Stimulated activated CD8-positive, alpha-beta memory T cell treated with anti-CD3 and anti-CD28 coated beads, Interleukin-4, amount 100 ng/mL, for 48 hours (primary cell): ENCODE results near the gene SNAP91.
"Not testable (repeated sequence)": the region's sequence is repeated elsewhere in the genome, so short reads cannot be mapped to it uniquely, and the experiment has no call there.

Experiments
- DNase-seq: peaks from one replicate; pipeline ENCODE4 v3.0.0-alpha.2; 2020

The SNAP91 gene

GRCh38 chr6:83629908-83630307 is 79.0 kb downstream of the SNAP91 start:
- not testable (repeated sequence) for DNase-seq

GRCh38 chr6:83615025-83615999 is 93.6 kb downstream of the SNAP91 start:
- DNase-seq: no peak

- DNase-seq: no peak
Observed at GRCh38 chr6:83613378-83613777, 95.5 kb downstream of the SNAP91 start.

- no peak for DNase-seq
Observed at GRCh38 chr6:83609248-83609647, 99.7 kb downstream of the SNAP91 start.

- no peak for DNase-seq
Observed at GRCh38 chr6:83605517-83605916, 103.4 kb downstream of the SNAP91 start.

- DNase-seq: no peak
Observed at GRCh38 chr6:83603551-83603950, 105.3 kb downstream of the SNAP91 start.

- DNase-seq: no peak
Observed at GRCh38 chr6:83601119-83601518, 107.8 kb downstream of the SNAP91 start.

- DNase-seq: no peak
Observed at GRCh38 chr6:83600459-83600858, 108.4 kb downstream of the SNAP91 start.

- no peak for DNase-seq
Observed at GRCh38 chr6:83597511-83597910, 111.4 kb downstream of the SNAP91 start.

GRCh38 chr6:83597051-83597450 is 111.8 kb downstream of the SNAP91 start:
- no peak for DNase-seq

GRCh38 chr6:83594941-83595340 is 114.0 kb downstream of the SNAP91 start:
- DNase-seq: no peak

- DNase-seq: no peak
Observed at GRCh38 chr6:83593395-83593785, 115.5 kb downstream of the SNAP91 start.

GRCh38 chr6:83592770-83593394 is 116.0 kb downstream of the SNAP91 start:
- DNase-seq: no peak

- DNase-seq: no peak
Observed at GRCh38 chr6:83590416-83590815, 118.5 kb downstream of the SNAP91 start.

GRCh38 chr6:83589076-83589475 is 119.8 kb downstream of the SNAP91 start:
- DNase-seq: no peak

GRCh38 chr6:83578057-83578456 is 130.8 kb downstream of the SNAP91 start:
- DNase-seq: no peak

GRCh38 chr6:83574783-83575182 is 134.1 kb downstream of the SNAP91 start:
- DNase-seq: no peak

GRCh38 chr6:83571663-83572185 is 137.2 kb downstream of the SNAP91 start:
- not testable (repeated sequence) for DNase-seq

- no peak for DNase-seq
Observed at GRCh38 chr6:83558975-83559374, 149.9 kb downstream of the SNAP91 start.

GRCh38 chr6:83556871-83557270 is 152.0 kb downstream of the SNAP91 start:
- no peak for DNase-seq

GRCh38 chr6:83551748-83552147 is 157.2 kb downstream of the SNAP91 start:
- DNase-seq: not testable (repeated sequence)

- DNase-seq: not testable (repeated sequence)
Observed at GRCh38 chr6:83550482-83550881, 158.4 kb downstream of the SNAP91 start.

GRCh38 chr6:83546636-83547035 is 162.3 kb downstream of the SNAP91 start:
- no peak for DNase-seq

GRCh38 chr6:83539678-83540077 is 169.2 kb downstream of the SNAP91 start:
- no peak for DNase-seq
